GM12878 (cell line): ENCODE results near the gene GMPPB. TPM values are rescaled to one million over a fixed set of nuclear protein-coding genes. Genes with fewer than 3 reads are reported as not detected.
A peak's percentile ranks its signal among the peaks of the same experiment; 100 is the strongest.

Experiments
- BCL3 ChIP-seq: IDR thresholded peaks from 2 replicates; pipeline ENCODE4 v1.6.1; 2011; ENCODE audit warnings: borderline replicate concordance, low read depth, mild to moderate bottlenecking, moderate library complexity, low read length; ENCODE audit not compliant: insufficient read depth, poor library complexity, severe bottlenecking
- CHD2 ChIP-seq: IDR thresholded peaks from 2 replicates; pipeline ENCODE4 v1.6.1; 2011; ENCODE audit warnings: low read depth, low read length, improper control_type of control experiment, borderline replicate concordance
- CREM ChIP-seq: IDR thresholded peaks from 2 replicates; pipeline ENCODE4 v1.6.1; 2014; ENCODE audit warnings: antibody characterized with exemption, low read depth
- EGR1 ChIP-seq, 2 experiments: IDR thresholded peaks; 1 replicate in 1 of 2; 2 replicates in 1 of 2; pipeline ENCODE4 v1.6.1; 2011 to 2012; ENCODE audit warnings: low read depth in 2 of 2, low read length in 2 of 2, borderline replicate concordance in 1 of 2, mild to moderate bottlenecking in 1 of 2, moderate library complexity in 1 of 2
- ELK1 ChIP-seq: IDR thresholded peaks from 2 replicates; pipeline ENCODE4 v1.6.1; 2012; ENCODE audit warnings: low read depth, low read length, improper control_type of control experiment
- ETV6 ChIP-seq, 2 experiments: fragments of 450-650 bp in 1 of 2; IDR thresholded peaks in 1 of 2; conservative IDR thresholded peaks in 1 of 2; 2 replicates each; pipeline ENCODE4 v1.6.1; 2014; ENCODE audit warnings: antibody characterized with exemption in 1 of 2, borderline replicate concordance in 1 of 2, low read depth in 1 of 2, mild to moderate bottlenecking in 1 of 2, moderate library complexity in 1 of 2
- IKZF2 ChIP-seq, 2 experiments: fragments of 450-650 bp; IDR thresholded peaks; 2 replicates each; pipeline ENCODE4 v1.6.1; 2017; ENCODE audit warnings: mild to moderate bottlenecking in 2 of 2, moderate library complexity in 2 of 2
- JUNB ChIP-seq: IDR thresholded peaks from 2 replicates; pipeline ENCODE4 v1.6.1; 2016; ENCODE audit warnings: antibody characterized with exemption, mild to moderate bottlenecking
- KDM1A ChIP-seq: fragments of 200-600 bp; sonication (generic); IDR thresholded peaks from 2 replicates; pipeline ENCODE4 v1.6.1; 2016; ENCODE audit warnings: borderline replicate concordance
- KLF5 ChIP-seq: fragments of 450-650 bp; IDR thresholded peaks from 2 replicates; pipeline ENCODE4 v1.6.1; 2014; ENCODE audit warnings: mild to moderate bottlenecking; ENCODE audit not compliant: partially characterized antibody
- MAX ChIP-seq: IDR thresholded peaks from 2 replicates; pipeline ENCODE4 v1.6.1; 2012; ENCODE audit warnings: low read depth, low read length, improper control_type of control experiment
- NKRF ChIP-seq: fragments of 450-650 bp; conservative IDR thresholded peaks from 2 replicates; pipeline ENCODE4 v1.6.1; 2017; ENCODE audit warnings: mild to moderate bottlenecking, moderate library complexity
- POLR2A ChIP-seq: IDR thresholded peaks from 2 replicates; pipeline ENCODE4 v1.6.1; 2011; ENCODE audit warnings: low read depth, mild to moderate bottlenecking, low read length
- RFX5 ChIP-seq: IDR thresholded peaks from 2 replicates; pipeline ENCODE4 v1.6.1; 2011; ENCODE audit warnings: low read depth, low read length, improper control_type of control experiment
- RUNX3 ChIP-seq: IDR thresholded peaks from 2 replicates; pipeline ENCODE4 v1.6.1; 2012; ENCODE audit warnings: low read length, inconsistent platforms
- SIN3A ChIP-seq: IDR thresholded peaks from 2 replicates; pipeline ENCODE4 v1.6.1; 2012; ENCODE audit warnings: low read depth, low read length, improper control_type of control experiment
- polyA plus RNA-seq, 11 experiments: library from polyadenylated mRNA; depleted of rRNA in 4 of 11; unstranded in 6 of 11; stranded (reverse) in 5 of 11; fragments of >200 nt; fragmentation: Nextera tagmentation in 4 of 11; fragmentation: Illumina TruSeq in 1 of 11; extraction: Ambion mirVana in 4 of 11; extraction: Trizol in 1 of 11; gene quantifications; 1 replicate in 1 of 11; 2 replicates in 10 of 11; pipeline versions ENCODE4 v1.2.1 to v1.2.3, GENCODE V29; 2011 to 2016; ENCODE audit warnings: inconsistent platforms in 2 of 11, missing spikeins in 2 of 11, low read depth in 1 of 11
- total RNA-seq, 4 experiments: library from RNA; depleted of rRNA in 3 of 4; stranded (reverse); fragments of >200 nt in 3 of 4; fragmentation: Illumina TruSeq in 1 of 4; extraction: Trizol in 1 of 4; gene quantifications; 2 replicates each; pipeline versions ENCODE4 v1.2.1 to v1.2.3, GENCODE V29; 2013 to 2021
- TF ChIP-seq, protein P1 (sequence below): fragments of 150-350 bp; IDR thresholded peaks from 2 replicates; pipeline ENCODE4 v1.6.1; 2016; ENCODE audit warnings: low read depth, low read length
- TF ChIP-seq, protein P2 (sequence below): IDR thresholded peaks from 2 replicates; pipeline ENCODE4 v1.6.1; 2011; ENCODE audit warnings: mild to moderate bottlenecking, low read depth, low read length, moderate library complexity; ENCODE audit not compliant: insufficient replicate concordance

The GMPPB gene
- total and polyA plus RNA-seq, 10 of the 15 experiments (the other 5 are each of a cell fraction or from before 2014, with no cell fraction given), result 2.3 to 99.5 (median 23.3) TPM

DNA sequence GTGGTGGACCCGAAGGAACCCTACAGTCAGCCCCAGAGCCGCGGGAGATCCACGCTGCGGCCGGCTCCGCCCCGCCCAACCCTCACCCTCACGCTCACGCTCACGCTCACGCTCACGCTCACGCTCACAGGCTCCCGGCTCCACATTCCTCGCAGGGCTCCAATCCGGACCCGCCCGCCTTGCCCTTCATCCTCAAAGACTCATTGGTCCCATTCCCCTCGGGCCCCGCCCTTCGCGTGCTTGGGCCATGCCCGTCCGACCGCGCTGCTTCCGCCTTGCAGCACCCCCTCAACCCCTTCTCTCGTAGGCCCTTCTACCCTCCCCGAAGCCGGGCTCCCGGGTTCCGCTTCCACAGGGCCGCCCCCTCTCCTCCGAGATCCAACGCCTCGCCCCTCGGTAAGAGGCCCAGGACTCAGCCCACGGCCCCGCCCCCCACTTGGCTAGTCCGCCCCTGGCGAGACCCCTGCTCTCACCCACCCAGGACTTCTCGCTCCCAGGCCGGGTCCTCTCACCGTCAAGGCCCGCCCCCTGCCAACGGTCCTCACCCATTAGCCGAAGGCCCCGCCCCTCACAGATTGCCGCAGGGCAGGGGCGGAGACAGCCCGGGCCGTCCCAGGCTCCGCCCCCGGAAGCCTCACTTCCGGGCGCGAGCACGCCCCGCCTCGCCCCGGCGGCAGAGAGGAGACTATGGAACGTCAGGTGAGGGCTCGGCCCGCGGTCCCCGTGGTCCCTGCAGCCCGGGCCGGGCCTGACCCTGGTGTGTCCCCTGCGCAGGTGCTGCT lies 49.8 kb downstream of the GMPPB start, which contains the start of gene APEH (continued):
- TF ChIP-seq, protein P1, sequence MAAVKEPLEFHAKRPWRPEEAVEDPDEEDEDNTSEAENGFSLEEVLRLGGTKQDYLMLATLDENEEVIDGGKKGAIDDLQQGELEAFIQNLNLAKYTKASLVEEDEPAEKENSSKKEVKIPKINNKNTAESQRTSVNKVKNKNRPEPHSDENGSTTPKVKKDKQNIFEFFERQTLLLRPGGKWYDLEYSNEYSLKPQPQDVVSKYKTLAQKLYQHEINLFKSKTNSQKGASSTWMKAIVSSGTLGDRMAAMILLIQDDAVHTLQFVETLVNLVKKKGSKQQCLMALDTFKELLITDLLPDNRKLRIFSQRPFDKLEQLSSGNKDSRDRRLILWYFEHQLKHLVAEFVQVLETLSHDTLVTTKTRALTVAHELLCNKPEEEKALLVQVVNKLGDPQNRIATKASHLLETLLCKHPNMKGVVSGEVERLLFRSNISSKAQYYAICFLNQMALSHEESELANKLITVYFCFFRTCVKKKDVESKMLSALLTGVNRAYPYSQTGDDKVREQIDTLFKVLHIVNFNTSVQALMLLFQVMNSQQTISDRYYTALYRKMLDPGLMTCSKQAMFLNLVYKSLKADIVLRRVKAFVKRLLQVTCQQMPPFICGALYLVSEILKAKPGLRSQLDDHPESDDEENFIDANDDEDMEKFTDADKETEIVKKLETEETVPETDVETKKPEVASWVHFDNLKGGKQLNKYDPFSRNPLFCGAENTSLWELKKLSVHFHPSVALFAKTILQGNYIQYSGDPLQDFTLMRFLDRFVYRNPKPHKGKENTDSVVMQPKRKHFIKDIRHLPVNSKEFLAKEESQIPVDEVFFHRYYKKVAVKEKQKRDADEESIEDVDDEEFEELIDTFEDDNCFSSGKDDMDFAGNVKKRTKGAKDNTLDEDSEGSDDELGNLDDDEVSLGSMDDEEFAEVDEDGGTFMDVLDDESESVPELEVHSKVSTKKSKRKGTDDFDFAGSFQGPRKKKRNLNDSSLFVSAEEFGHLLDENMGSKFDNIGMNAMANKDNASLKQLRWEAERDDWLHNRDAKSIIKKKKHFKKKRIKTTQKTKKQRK, result no peak
- TF ChIP-seq BCL3 (no peak), POLR2A (peak; percentile 90), CHD2 (peak; percentile 64; the same call in 1 of the 2 replicates), SIN3A (peak; percentile 76; the same call in 1 of the 2 replicates), MAX (peak; percentile 42; the same call in 1 of the 2 replicates), NKRF (peak; percentile 93; the same call in 1 of the 2 replicates), IKZF2 (IDR thresholded peaks at IDR 0.05) (peak in 1 of 2 experiments; percentile 48; a peak in 3 of 4 replicates), CREM (peak; percentile 11; the same call in 1 of the 2 replicates), RFX5 (peak; percentile 50; the same call in 1 of the 2 replicates), KDM1A (no peak), RUNX3 (peak; percentile 54; the same call in 1 of the 2 replicates), EGR1 (IDR thresholded peaks at IDR 0.05; ENCODE audit: borderline replicate concordance in 1 of 2, low read depth in 2 of 2, low read length in 2 of 2) (peak; percentile 12 to 70), ELK1 (peak; percentile 86), KLF5 (no peak), JUNB (no peak), ETV6 (conservative IDR thresholded peaks at IDR 0.05 in 1 of 2, IDR thresholded peaks at IDR 0.05 in 1 of 2; ENCODE audit: borderline replicate concordance in 1 of 2, low read depth in 1 of 2) (no peak)
- TF ChIP-seq, protein P2, sequence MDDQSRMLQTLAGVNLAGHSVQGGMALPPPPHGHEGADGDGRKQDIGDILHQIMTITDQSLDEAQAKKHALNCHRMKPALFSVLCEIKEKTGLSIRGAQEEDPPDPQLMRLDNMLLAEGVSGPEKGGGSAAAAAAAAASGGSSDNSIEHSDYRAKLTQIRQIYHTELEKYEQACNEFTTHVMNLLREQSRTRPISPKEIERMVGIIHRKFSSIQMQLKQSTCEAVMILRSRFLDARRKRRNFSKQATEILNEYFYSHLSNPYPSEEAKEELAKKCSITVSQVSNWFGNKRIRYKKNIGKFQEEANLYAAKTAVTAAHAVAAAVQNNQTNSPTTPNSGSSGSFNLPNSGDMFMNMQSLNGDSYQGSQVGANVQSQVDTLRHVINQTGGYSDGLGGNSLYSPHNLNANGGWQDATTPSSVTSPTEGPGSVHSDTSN, result peak; percentile 85
